Gastroesophageal sphincter (tissue), 3 donors: ENCODE data around the gene SAE1.

ENCODE experiments used
- CTCF ChIP-seq, 4 experiments: fragments of 200-600 bp in 2 of 4; fragments of 450-650 bp in 2 of 4; sonication (generic) in 1 of 4; IDR thresholded peaks; one replicate each; pipeline ENCODE4 v1.5.1; 2017 to 2019; ENCODE audit warnings: antibody characterized with exemption in 4 of 4, mild to moderate bottlenecking in 2 of 4, moderate library complexity in 2 of 4
- EP300 ChIP-seq: sonication (generic); formaldehyde crosslinking; IDR thresholded peaks from one replicate; pipeline ENCODE4 v1.6.1; 2017; ENCODE audit warnings: antibody characterized with exemption, mild to moderate bottlenecking
- POLR2AphosphoS5 ChIP-seq: sonication (generic); formaldehyde crosslinking; IDR thresholded peaks from one replicate; pipeline ENCODE4 v1.6.1; 2017; ENCODE audit warnings: antibody characterized with exemption

- TF ChIP-seq CTCF (IDR thresholded peaks at IDR 0.05) (no peak), POLR2AphosphoS5 (no peak), EP300 (no peak)
These were observed 30.3 kb upstream of the SAE1 start for GRCh38 chr19:47100290-47100689.
